GM11168 (cell line): ENCODE measurements around the gene MAP10.
"Not testable (repeated sequence)": the region's sequence is repeated elsewhere in the genome, so short reads cannot be mapped to it uniquely, and the experiment has no call there.

Experiments
- in situ Hi-C: fragments of 300-500 bp; cut with MboI; formaldehyde crosslinking; loops from one replicate; pipeline ENCODE4 v1.12.0; 2022; ENCODE audit warnings: low sequenced_read_pairs; ENCODE audit not compliant: unreplicated experiment

Gene MAP10, protein sequence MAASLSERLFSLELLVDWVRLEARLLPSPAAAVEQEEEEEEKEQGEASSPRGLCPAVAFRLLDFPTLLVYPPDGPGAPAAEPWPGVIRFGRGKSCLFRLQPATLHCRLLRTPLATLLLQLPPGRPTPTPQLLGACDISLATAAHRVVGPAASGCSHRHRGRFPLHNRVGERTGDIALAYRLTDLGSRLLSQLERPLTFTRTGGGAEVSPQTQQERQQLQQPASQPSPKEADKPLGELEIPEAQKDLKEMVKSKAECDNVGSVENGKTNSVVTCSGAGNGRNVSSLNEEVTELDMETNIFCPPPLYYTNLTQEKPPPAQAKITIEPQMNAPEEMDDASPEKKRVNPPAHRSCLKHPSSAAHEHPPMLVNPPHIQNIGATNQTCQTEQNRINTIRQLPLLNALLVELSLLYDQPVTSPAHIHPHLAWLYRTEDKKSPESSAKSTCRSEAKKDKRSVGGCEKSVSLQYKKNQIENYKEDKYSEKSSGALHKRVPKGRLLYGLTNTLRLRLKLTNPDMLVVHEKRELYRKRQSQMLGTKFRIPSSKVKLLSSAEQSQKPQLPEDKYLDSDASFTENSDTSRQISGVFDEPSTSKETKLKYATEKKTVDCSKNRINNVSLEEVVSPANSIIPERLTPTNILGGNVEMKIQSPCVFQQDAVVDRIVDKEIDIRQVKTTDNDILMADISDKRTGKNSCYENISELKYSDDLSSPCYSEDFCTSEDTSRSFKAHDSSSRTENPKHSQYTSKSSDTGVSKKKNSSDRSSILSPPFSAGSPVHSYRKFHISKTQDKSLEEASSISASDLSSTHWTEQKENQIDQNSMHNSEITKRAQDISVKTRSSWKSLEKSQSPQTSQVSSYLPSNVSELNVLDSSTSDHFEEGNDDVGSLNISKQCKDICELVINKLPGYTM

DNA sequence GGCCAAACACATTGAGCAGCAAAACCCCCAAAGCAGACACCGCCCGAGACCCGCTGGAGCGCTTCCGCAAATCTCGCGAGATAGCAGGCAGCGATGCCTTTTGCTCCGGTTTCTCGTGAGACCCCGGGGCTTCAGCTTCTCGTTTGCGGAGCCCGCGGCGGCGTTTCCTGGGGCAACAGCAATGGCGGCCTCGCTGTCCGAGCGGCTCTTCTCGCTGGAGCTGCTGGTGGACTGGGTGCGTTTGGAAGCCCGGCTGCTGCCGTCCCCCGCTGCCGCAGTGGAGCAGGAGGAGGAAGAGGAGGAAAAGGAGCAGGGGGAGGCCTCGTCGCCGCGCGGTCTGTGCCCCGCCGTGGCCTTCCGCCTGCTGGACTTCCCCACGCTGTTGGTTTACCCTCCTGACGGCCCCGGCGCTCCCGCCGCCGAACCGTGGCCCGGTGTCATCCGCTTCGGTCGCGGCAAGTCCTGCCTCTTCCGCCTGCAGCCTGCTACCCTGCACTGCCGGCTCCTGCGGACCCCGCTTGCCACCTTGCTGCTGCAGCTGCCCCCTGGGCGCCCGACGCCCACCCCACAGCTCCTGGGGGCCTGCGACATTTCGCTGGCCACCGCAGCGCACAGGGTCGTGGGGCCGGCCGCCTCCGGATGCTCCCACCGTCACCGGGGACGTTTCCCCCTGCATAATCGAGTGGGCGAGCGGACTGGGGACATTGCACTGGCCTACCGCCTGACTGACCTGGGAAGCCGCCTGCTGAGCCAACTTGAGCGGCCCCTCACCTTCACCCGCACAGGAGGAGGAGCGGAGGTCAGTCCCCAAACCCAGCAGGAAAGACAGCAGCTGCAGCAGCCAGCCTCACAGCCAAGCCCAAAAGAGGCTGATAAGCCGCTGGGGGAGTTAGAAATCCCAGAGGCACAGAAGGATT lies at the start of gene MAP10:
MAP10 (plus strand) TSS at position 148 of the 917 bp plus-strand sequence; CDS start at position 182, 34 bp downstream.
- in situ Hi-C loops: no loop called here

DNA sequence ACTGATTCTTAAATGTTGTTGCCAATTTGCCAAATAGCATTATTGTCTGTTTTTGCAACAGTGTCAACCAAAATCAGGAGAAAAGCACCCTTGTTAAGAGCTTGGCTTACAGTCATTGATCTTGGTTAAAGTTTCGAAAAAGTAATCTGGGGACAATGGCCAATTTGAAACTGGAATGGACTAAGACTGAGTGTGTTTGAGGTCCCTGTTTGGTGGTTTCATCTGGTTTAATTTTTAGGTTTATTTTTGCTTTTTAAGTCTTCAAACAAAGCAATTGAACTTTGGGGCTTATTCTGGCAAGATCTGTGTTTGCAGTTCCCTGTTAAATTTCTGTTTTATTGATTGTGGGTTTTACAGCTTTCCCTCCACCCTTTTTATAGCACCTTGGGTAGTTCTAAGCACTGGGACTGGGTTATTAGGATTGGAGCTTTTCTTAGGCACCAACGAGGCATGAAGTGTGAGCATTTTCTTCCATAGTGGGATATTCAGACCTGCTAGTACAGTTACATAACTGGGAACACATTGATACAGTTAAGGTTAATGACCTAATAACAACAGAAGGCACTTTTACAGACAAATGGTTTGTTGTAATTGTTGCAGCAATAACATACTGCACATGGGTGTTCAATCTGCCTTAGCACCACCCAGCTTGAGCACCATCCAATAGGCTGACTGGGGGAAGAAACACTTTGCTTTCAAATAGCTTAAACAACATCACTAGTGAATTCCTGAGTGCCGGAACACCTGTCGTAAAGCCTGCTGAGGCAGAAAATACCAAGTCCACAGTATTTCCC lies 40.6 kb upstream of the MAP10 start:
- in situ Hi-C loops: no loop called here

DNA sequence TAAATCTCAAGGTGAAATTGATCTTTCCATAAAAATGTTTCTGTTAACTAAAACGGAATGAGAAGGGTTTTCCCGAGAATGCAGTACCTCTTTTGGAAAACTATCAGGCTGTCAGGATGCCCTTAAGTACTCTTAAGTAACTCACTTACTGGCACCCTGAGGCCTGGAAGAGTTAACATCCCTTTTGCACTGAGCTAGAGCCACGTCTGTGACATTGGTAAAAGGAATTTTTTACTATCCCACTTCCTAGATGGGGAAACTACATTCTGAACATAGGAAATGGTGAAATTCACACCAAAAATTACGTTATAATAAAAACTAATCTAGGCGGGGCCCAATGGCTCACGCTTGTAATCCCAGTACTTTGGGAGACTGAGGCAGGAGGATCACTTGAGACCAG lies 39.7 kb upstream of the MAP10 start:
- in situ Hi-C loops: no loop called here

DNA sequence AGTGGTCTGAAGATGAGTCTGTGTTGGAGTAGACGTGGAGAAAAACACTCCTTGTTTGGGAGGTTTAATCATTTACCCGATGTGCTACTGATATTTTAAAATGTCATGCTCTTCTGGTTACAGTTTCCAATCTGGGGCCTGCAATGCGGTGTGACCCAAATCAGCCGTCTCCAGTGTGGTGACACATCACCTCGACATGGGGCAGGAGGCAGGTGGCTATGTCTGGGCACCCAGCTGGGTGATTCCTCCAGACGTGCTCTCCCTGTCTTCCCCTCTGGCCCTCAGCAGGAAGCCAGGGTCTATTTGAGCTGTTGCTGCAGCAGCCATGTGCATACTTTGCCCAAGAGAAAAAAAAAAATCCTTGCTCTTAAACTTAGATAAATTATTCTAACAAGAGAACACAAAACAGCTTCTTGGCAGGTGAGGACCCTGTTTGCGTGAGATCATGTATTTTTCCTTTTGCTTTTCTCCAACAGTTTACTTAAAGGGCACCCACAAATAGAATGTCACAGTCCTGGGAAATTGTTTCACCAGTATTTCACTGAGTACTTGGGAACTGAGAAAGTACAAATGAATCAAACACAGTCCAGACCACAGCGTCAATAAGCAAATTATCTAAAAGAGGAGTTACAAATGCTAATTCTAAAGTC lies 38.9 kb upstream of the MAP10 start:
- in situ Hi-C loops: no loop called here

DNA sequence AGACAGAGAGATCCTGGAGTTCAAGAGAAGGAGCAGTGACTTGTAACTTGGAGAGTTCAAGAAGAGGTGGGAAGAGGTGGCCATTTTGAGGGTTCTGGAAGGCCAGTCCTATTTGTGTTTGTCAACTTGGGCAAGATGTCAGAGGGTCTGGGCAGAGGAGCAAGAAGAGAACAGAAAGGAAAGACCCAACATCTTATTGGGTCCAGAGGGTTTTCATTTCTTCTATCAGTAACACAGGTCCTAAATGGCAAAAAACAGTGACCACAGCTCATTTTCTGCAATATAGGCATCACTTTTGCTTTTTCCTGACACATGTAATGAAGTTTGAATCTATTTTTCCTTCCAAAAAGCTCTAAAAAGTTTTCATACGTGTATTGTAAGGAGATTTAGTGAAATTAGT lies 38.3 kb upstream of the MAP10 start:
- in situ Hi-C loops: no loop called here

DNA sequence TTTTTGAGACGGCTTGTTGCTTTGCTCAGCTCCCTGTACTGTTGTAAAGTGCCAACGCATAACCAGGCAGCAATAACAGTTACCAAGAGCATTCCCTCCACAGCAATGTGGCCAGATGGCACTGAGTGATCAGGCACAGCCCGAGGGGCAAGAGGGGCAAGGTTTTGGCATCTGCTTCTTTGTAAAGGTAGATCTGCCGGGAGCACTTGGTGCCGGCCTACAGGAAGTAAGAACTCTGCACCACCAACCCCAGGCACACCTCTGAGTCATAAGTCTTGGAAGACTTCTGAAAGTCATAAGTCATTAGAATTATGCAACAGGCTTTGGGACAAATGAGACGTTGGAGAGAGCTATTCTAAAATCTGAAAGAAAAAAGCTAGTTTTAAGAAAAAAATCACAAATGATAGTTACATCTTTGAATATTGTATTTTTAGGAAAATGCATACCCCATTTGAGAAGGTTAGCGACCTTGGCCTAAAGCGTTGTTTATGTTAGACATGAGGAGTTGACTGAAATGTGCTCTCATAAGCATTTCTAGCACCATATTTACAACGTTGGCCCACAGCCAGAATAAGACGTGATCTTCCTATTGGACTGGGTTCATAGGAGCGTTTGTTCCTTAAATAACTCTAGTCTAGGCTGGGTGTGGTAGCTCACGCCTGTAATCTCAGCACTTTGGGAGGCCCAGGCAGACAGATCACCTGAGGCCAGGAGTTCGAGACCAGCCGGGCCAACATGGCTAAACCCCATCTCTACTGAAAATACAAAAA lies 37.7 kb upstream of the MAP10 start:
- in situ Hi-C loops: no loop called here

DNA sequence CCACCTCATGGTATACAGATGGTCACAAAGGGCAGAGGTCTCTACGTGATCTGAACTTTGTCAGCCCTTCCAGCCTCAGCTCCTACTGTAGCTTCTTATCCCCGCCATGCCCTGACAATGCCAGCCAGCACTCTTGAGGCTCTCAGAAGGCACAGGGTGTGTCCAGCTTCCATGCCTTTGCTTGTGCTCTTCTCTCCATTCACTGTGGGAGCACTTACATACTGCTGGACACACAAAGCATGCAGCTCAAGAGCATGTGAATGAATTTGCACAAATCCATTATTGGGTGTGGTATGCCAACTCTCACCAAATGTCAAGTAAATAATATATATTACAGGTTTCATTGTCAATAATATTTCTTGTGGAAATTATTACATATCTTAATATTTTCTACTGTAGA lies 36.4 kb upstream of the MAP10 start:
- in situ Hi-C loops: no loop called here

DNA sequence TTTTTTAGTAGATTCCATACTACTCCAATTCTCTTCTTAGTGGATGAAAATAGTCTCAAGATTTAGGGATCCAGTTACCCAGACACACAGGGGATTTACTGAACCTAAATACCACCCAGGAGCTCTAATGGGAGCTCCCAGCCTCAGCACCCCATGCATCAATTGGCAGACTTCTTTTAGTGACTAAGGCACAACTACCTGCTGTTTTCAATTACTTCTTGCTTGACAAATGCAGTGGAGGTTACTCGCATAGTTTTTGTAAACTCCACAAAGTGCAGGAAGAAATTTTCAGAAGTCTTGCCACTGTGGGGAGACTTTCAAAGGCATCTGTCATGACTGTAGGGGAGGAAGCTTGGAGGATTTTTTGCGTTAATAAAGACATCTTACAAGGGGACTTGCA lies 35.5 kb upstream of the MAP10 start:
- in situ Hi-C loops: no loop called here

DNA sequence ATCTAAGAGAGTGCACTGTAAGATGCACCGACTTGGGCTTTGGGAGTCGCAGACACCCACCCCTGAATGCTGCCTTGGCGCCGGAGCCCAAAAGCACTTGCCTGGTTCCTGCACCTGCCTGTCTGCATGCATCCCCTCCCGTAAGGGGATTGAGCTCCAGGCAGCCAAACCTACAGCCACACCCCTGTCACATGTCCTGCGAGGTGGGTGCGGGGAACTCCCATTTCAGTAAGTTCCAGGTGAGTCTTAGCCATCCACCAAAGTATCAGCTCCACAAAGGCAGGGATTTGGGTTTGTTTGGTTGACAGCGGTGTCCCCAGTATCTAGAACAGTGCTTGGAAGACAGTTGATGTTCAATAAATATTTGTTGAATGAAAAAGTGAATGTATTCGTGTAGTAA lies 31.5 kb upstream of the MAP10 start:
- in situ Hi-C loops: no loop called here

DNA sequence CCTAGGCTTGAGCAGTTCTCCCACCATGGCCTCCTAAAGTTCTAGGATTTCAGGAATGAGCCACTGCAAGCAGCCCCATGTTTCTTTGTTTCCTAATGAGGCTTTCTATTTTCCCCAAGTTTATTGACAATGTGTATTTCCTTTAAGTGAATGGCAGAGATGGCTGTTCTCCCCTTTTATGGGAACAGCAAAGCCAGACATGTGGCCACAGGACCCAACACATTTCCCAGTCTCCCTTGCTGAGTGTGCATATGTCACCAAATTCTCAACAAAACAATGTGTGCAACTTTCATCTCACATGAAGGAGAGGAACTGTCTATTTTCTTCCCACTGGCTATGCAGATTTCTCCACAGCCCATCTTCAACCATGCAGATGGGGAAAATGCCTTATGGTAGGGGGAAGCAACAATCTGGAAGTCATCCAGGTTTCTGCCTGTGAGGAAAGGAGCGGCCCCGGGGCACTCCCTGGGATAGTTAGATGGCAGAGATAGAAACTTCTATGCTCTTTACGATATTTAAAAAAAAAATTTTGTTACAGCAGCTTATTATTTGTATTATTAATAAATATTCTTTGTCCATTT lies 28.6 kb upstream of the MAP10 start:
- in situ Hi-C loops: no loop called here

DNA sequence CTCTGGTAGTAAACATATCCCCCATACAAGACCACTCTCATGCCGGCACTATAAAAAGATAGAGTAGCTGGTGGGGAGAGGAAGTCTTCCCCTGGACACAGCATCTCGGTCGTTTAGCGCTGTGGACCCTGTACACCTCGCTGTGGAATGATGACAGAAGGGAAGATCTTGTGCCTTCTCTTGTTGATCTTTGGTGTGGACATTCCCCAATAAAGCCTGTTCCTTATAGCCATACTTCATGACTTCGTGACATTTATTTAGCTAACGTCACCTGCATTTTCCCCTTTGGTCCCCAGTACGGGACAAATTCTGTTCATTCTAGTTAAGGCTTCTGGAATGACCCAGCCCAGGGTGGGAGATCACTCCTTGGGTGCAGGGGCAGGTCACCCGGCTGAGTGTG lies 24.9 kb upstream of the MAP10 start:
- in situ Hi-C loops: no loop called here

DNA sequence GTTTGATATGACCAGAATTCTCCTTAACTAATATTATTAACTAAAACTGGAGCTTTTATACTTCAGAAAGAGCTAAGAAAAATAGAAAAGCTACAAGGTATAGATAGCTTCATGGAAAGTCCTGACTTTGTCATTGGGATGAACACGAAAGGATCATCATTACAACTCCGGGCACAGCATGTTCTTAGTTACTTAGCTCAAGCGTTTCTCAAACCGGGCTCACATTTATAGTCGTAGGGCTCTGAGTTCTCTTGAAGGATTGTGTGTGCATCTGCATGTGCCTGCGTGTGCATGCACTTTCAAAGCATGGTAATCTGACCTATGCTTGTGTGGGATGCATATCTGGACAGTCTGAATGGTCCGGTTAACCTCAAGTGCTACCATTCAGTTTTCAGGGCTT lies 20.4 kb upstream of the MAP10 start:
- in situ Hi-C loops: no loop called here

DNA sequence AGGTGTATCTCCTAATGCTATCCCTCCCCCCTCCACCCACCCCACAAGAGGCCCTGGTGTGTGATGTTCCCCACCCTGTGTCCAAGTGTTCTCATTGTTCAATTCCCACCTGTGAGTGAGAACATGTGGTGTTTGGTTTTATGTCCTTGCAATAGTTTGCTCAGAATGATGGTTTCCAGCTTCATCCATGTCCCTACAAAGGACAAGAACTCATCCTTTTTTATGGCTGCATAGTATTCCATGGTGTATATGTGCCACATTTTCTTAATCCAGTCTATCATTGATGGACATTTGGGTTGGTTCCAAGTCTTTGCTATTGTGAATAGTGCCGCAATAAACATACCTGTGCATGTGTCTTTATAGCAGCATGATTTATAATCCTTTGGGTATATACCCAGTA lies 19.6 kb upstream of the MAP10 start:
- in situ Hi-C loops: not testable (repeated sequence)

DNA sequence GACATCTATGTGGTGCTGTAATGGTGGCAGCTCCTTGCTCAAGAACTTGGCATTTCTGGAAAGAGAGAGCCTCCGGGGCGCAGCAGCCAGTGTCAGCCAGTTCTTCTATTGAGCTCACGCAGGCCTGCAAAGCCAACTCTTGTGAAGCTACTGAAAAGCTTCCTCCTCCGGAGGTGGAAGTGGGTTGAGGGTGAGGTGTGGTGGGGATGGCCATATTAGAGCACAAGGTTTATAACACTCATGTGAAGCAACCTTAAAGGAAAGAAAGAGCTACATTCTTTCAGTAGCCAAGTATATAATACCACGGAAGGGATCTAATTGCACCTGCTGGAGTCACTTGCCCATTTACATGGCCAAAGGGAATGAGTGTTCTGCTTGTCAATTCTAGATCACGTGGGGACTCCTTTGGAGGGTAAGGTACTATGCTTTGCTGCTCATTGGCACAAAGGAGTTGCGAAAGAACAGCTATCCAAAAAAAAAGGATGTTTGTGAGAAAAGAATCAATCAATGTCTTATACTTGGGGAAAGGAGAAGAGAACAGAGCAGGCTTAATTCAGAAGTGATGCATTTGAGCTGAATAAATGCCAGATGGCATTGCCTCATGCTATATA lies 18.3 kb upstream of the MAP10 start:
- in situ Hi-C loops: no loop called here

DNA sequence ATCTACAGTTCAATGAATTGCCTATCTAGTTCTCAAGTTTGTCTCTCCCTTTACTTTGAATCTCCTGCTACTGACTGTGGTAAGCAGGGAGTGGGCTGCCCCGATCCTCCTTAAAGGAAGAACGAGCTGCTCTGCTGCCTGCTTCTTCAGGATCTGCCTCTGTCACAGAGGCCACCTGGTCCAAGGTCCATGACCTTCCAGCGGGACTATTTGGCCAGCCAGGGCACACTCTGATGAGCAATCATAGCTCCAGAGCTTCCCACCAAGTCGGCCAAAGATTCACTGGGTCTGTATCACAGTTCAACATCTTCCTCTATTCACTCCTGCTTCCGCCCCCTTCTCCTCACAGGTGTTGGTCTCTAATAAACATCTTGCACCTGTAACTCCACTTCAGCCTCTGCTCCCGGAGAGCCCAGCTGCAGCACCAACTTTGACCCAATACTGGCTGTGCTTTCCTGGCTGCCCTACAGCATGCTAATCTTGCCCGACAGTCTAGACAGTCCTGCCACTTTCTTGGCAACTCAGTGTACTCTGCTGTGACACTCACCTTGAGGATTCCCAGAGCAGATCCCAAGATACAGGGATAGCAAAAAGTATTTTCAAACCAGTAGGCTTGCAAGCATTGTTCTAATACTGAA lies 16.9 kb upstream of the MAP10 start:
- in situ Hi-C loops: no loop called here

DNA sequence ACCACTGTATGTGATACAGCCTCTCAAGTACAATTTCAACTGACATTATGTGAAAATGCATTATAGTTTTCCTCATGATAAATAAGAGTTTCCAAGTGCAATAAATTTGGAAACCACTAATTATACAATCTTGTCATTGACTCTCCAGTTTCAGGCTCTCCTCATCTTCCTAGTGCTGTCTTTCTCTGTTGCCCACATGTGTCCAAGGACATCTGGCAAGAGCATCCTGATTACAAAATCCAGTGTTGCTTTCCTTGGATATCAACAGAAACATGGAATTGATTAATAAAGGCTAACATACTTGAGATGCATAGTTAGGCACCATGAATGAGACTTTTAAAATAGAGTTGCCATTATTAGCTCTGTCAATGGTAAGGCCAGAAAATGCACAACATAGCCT lies 15.6 kb upstream of the MAP10 start:
- in situ Hi-C loops: no loop called here

DNA sequence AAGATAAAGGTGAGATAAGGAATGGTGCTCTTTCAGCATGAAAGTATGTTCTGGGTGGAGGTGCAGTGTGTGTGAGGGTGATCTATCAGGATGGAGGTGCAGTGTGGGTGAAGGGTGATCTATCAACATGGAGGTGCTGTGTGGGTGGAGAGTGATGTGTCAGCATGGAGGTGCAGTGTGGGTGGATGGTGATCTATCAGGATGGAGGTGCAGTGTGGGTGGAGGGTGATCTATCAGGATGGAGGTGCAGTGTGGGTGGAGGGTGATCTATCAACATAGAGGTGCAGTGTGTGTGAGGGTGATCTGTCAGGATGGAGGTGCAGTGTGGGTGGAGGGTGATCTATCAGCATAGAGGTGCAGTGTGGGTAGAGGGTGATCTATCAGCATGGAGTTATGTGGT lies 12.3 kb upstream of the MAP10 start:
- in situ Hi-C loops: no loop called here
